Fibroblast of skin of left quadriceps (primary cell): ENCODE measurements around the gene CEBPZOS.

ENCODE experiments used
- DNase-seq, 2 experiments: peaks; one replicate each; pipeline ENCODE4 v3.0.0-alpha.2; 2013; ENCODE audit warnings: low read depth in 2 of 2

The CEBPZOS gene

GRCh38 chr2:37196320-37197195 is at the start of gene CEBPZOS:
Gene CEBPZOS (plus strand): TSS chr2:37196496. CDS start chr2:37199705, 3,209 bp downstream.
- peak; percentile 53 to 59 for DNase-seq

GRCh38 chr2:37148325-37148724 is 48.0 kb upstream of the CEBPZOS start:
- DNase-seq, result no peak

GRCh38 chr2:37149626-37150322 is 46.5 kb upstream of the CEBPZOS start:
- no peak for DNase-seq

- DNase-seq, result no peak
Observed at GRCh38 chr2:37153224-37153623, 43.1 kb upstream of the CEBPZOS start.

- no peak for DNase-seq
Observed at GRCh38 chr2:37154785-37155184, 41.5 kb upstream of the CEBPZOS start.

- peak in 1 of 2 experiments; percentile 12 for DNase-seq
Observed at GRCh38 chr2:37156071-37156856, 40.0 kb upstream of the CEBPZOS start.

- DNase-seq, result peak; percentile 52 to 64
Observed at GRCh38 chr2:37156857-37157714, 39.2 kb upstream of the CEBPZOS start, which contains the start of gene EIF2AK2. Gene EIF2AK2 (minus strand): TSS chr2:37156980. CDS start chr2:37147806, 9,174 bp downstream.

- DNase-seq, result no peak
Observed at GRCh38 chr2:37164757-37165156, 31.5 kb upstream of the CEBPZOS start.

GRCh38 chr2:37167636-37168180 is 28.6 kb upstream of the CEBPZOS start:
- DNase-seq, result no peak

- peak in 1 of 2 experiments; percentile 8 for DNase-seq
Observed at GRCh38 chr2:37168217-37168981, 27.9 kb upstream of the CEBPZOS start.

- DNase-seq, result no peak
Observed at GRCh38 chr2:37171624-37171950, 24.7 kb upstream of the CEBPZOS start.

GRCh38 chr2:37173741-37174140 is 22.6 kb upstream of the CEBPZOS start:
- no peak for DNase-seq

- DNase-seq, result no peak
Observed at GRCh38 chr2:37180006-37180639, 16.2 kb upstream of the CEBPZOS start.

GRCh38 chr2:37180640-37181039 is 15.7 kb upstream of the CEBPZOS start:
- no peak for DNase-seq

GRCh38 chr2:37181726-37182684 is 14.3 kb upstream of the CEBPZOS start:
- no peak for DNase-seq

GRCh38 chr2:37188570-37188969 is 7.7 kb upstream of the CEBPZOS start, which contains the start of gene SULT6B1:
Gene SULT6B1 (minus strand): TSS chr2:37188670. CDS start chr2:37188640, 30 bp downstream.
- DNase-seq, result no peak

GRCh38 chr2:37189452-37190153 is 6.7 kb upstream of the CEBPZOS start:
- DNase-seq, result peak; percentile 39 to 45

- no peak for DNase-seq
Observed at GRCh38 chr2:37190290-37190689, 6.0 kb upstream of the CEBPZOS start.
